Nucleus accumbens (tissue), 56 donors: ENCODE results near the gene TSPAN17.
"Not testable (repeated sequence)": the region's sequence is repeated elsewhere in the genome, so short reads cannot be mapped to it uniquely, and the experiment has no call there.

Experiments
- DNase-seq, 56 donors: peaks; one replicate each; lab custom pipeline; 2025; lab: John Stamatoyannopoulos, UW

Gene TSPAN17

DNA sequence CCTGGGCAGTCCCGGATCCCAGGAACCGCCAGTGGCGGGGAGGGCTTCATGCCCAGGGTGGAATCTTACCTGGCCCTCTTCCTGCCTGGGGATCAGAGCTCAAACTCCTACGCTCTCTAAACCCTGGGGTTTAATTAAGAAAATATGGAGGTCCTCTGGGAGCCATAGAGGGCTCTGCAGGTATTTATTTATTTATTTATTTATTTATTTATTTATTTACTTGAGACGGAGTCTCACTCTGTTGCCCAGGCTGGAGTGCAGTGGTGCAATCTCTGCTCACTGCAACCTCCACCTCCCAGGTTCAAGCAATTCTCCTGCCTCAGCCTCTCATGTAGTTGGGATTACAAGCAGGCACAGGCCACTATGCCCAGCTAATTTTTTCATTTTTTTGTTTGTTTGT, 52.2 kb downstream of the TSPAN17 start:
- not testable (repeated sequence) for DNase-seq

- peak in 34 of 56 donors; percentile 3 to 65 (median 21) for DNase-seq
Measured at GRCh38 chr5:176700239-176700847, 53.1 kb downstream of the TSPAN17 start.

- no peak for DNase-seq
Measured at GRCh38 chr5:176702671-176703641, 55.7 kb downstream of the TSPAN17 start.

DNA sequence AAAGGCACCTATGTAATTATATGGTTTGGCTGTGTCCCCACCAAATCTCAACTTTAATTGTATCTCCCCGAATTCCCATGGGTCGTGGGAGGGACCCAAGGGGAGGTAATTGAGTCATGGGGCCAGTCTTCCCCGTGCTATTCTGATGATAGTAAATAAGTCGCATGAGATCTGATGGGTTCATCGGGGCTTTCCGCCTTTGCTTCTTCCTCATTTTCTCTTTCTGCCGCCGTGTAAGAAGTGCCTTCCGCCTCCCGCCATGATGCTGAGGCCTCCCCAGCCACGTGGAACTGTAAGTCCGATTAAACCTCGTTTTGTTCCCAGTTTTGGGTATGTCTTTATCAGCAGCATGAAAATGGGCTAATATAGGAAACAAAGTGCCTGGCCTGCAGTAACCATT, 56.6 kb downstream of the TSPAN17 start:
- DNase-seq: no peak

GRCh38 chr5:176704355-176704754, 57.1 kb downstream of the TSPAN17 start:
- no peak for DNase-seq

GRCh38 chr5:176704817-176705216, 57.5 kb downstream of the TSPAN17 start:
- no peak for DNase-seq
